Ramos (cell line): ENCODE measurements around the gene NRP2.

Experiments
- in situ Hi-C: fragments of 300-500 bp; cut with MboI; formaldehyde crosslinking; loops from one replicate; pipeline ENCODE4 v1.14.3; 2022; ENCODE audit warnings: low sequenced_read_pairs; ENCODE audit not compliant: unreplicated experiment

Gene NRP2

GRCh38 chr2:205789906-205790305 is 107.6 kb downstream of the NRP2 start:
- in situ Hi-C loops: no loop called here

GRCh38 chr2:205792908-205793307 is 110.6 kb downstream of the NRP2 start:
- in situ Hi-C loops: no loop called here

- in situ Hi-C loops: no loop called here
Observed at GRCh38 chr2:205796805-205797313, 114.6 kb downstream of the NRP2 start.

GRCh38 chr2:205797866-205798265 is 115.6 kb downstream of the NRP2 start:
- in situ Hi-C loops: no loop called here

- in situ Hi-C loops: no loop called here
Observed at GRCh38 chr2:205800224-205800623, 117.9 kb downstream of the NRP2 start.

GRCh38 chr2:205800773-205801172 is 118.5 kb downstream of the NRP2 start:
- in situ Hi-C loops: no loop called here

- in situ Hi-C loops: no loop called here
Observed at GRCh38 chr2:205802065-205802464, 119.8 kb downstream of the NRP2 start.

- in situ Hi-C loops: no loop called here
Observed at GRCh38 chr2:205802941-205803340, 120.6 kb downstream of the NRP2 start.

- in situ Hi-C loops: no loop called here
Observed at GRCh38 chr2:205803500-205803899, 121.2 kb downstream of the NRP2 start.

GRCh38 chr2:205805136-205805535 is 122.8 kb downstream of the NRP2 start:
- in situ Hi-C loops: no loop called here

- in situ Hi-C loops: no loop called here
Observed at GRCh38 chr2:205806143-205806905, 124.0 kb downstream of the NRP2 start.

- in situ Hi-C loops: no loop called here
Observed at GRCh38 chr2:205807229-205807628, 124.9 kb downstream of the NRP2 start.

- in situ Hi-C loops: no loop called here
Observed at GRCh38 chr2:205807758-205808157, 125.5 kb downstream of the NRP2 start.

- in situ Hi-C loops: no loop called here
Observed at GRCh38 chr2:205808486-205809121, 126.3 kb downstream of the NRP2 start.

- in situ Hi-C loops: no loop called here
Observed at GRCh38 chr2:205811387-205811786, 129.1 kb downstream of the NRP2 start.

GRCh38 chr2:205814039-205814364 is 131.7 kb downstream of the NRP2 start:
- in situ Hi-C loops: no loop called here

GRCh38 chr2:205815673-205816072 is 133.4 kb downstream of the NRP2 start:
- in situ Hi-C loops: no loop called here

- in situ Hi-C loops: no loop called here
Observed at GRCh38 chr2:205816268-205816667, 134.0 kb downstream of the NRP2 start.

- in situ Hi-C loops: no loop called here
Observed at GRCh38 chr2:205822579-205822978, 140.3 kb downstream of the NRP2 start.

- in situ Hi-C loops: no loop called here
Observed at GRCh38 chr2:205827809-205828365, 145.6 kb downstream of the NRP2 start.

- in situ Hi-C loops: no loop called here
Observed at GRCh38 chr2:205833864-205834263, 151.6 kb downstream of the NRP2 start.

GRCh38 chr2:205834796-205835195 is 152.5 kb downstream of the NRP2 start:
- in situ Hi-C loops: no loop called here
